ENCODE results near the gene FAM120A. TPM values are rescaled to one million over a fixed set of nuclear protein-coding genes. Genes with fewer than 3 reads are reported as not detected.

Gene FAM120A
- total RNA-seq, 4 donors from 2014 or later = 72.3 to 106 (median 76.1) TPM

DNA sequence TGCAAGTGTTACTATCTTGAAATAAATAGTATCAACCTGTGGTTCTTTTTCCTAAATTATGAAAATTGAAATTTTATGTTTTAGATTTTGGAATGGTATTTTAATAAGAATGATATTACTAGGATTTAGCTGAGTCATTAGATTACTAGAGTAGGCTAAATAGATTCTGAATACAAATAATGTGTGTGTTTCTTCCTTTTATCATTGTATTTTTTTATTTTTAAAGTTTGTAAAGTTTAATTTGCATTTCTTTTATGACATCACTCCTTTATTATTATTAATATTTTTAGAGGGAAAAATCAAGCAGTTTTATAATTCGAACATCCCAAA lies 9.9 kb downstream of the FAM120A start:
- H3K9me3 ChIP-seq = no peaks in the 10 kb centered on the region
- no peak overlapping the region for H3K4me3 ChIP-seq
- no peaks in the 10 kb centered on the region for H3K27me3 ChIP-seq
- H3K4me1 ChIP-seq = peaks cover 0 to 90% (median 35%) of the 10 kb centered on the region in 4 donors
- H3K27ac ChIP-seq = no peak overlapping the region
- H3K36me3 ChIP-seq = no peaks in the 10 kb centered on the region
- TF ChIP-seq POLR2A (IDR thresholded peaks at IDR 0.05) (no peak), EP300 (IDR thresholded peaks at IDR 0.05) (no peak)
- TF ChIP-seq, protein P1, sequence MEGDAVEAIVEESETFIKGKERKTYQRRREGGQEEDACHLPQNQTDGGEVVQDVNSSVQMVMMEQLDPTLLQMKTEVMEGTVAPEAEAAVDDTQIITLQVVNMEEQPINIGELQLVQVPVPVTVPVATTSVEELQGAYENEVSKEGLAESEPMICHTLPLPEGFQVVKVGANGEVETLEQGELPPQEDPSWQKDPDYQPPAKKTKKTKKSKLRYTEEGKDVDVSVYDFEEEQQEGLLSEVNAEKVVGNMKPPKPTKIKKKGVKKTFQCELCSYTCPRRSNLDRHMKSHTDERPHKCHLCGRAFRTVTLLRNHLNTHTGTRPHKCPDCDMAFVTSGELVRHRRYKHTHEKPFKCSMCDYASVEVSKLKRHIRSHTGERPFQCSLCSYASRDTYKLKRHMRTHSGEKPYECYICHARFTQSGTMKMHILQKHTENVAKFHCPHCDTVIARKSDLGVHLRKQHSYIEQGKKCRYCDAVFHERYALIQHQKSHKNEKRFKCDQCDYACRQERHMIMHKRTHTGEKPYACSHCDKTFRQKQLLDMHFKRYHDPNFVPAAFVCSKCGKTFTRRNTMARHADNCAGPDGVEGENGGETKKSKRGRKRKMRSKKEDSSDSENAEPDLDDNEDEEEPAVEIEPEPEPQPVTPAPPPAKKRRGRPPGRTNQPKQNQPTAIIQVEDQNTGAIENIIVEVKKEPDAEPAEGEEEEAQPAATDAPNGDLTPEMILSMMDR (IDR thresholded peaks at IDR 0.05) = no peak
- DNase-seq (ENCODE audit: low spot score in 2 of 2) = no peak
- WGBS, 2 donors = 95 to 100% methylated on average over 1 of the region's 1 CpG

DNA sequence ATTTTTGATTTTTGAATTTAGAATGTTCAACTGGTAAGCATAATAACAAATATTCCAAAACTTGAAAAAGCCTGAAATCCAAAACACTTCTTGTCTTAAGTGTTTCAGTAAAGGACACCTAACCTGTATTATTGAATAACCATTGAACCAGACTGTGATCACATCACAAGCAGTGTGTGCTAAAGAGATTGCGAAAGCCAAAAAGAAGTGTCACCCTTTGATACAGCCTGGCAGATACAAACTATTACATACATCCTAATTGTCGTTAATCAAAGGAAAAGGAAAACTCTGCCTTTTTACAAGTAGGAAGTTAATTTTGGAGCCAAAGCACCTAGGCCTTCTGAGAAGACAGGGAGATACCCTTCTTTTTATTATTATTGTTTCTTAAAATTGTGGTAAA lies 10.3 kb downstream of the FAM120A start:
- H3K36me3 ChIP-seq = no peaks in the 10 kb centered on the region
- H3K27me3 ChIP-seq = no peaks in the 10 kb centered on the region
- H3K4me3 ChIP-seq = no peak overlapping the region
- 77 to 88% methylated on average over 2 of the region's 2 CpGs for WGBS, 2 donors
- no peak for DNase-seq (ENCODE audit: low spot score in 2 of 2)
- TF ChIP-seq, protein P1 (IDR thresholded peaks at IDR 0.05) = no peak
- no peak for TF ChIP-seq POLR2A (IDR thresholded peaks at IDR 0.05)
- no peak for TF ChIP-seq EP300 (IDR thresholded peaks at IDR 0.05)
- H3K4me1 ChIP-seq = peaks cover 0 to 90% (median 37%) of the 10 kb centered on the region in 4 donors
- H3K27ac ChIP-seq = no peak overlapping the region
- no peaks in the 10 kb centered on the region for H3K9me3 ChIP-seq

DNA sequence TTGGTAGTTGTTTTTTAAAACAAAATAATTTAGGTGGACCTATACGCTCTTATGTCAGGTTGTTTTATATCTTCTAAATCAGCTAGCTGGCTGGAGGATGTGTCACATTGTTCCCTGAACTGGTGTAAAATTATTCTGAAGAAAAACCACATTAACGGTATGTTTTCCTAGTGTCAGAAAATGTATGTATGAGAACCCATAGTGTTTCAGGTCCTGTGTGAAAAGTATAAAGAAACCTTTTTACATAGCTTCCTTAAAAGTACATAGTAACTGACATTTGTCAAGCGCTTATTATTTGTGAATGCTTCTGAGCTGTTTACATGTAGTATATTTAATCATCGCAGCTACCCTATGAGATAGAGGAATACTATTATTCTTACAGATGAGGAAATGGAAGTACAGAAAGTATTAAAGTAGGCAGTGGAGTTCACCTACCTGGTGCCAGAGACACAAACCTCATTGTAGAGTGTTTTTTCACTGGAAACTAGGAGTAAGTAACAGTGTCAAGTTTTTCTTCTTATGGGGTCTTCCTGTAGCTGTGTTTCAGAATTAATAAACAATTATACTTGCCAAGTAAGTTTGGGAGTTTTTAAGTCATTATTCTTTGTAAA lies 12.3 kb downstream of the FAM120A start:
- DNase-seq (ENCODE audit: low spot score in 2 of 2) = no peak
- Histone ChIP-seq H3K36me3 (no peaks in the 10 kb centered on the region), H3K27me3 (no peaks in the 10 kb centered on the region), H3K9me3 (no peaks in the 10 kb centered on the region), H3K4me1 (peaks cover 0 to 95% (median 48%) of the 10 kb centered on the region in 4 donors), H3K4me3 (no peak overlapping the region), H3K27ac (no peak overlapping the region)
- 88 to 90% methylated on average over 4 of the region's 4 CpGs for WGBS, 2 donors
- TF ChIP-seq EP300 (IDR thresholded peaks at IDR 0.05) = no peak
- TF ChIP-seq POLR2A (IDR thresholded peaks at IDR 0.05) = no peak
- TF ChIP-seq, protein P1 (IDR thresholded peaks at IDR 0.05) = no peak

DNA sequence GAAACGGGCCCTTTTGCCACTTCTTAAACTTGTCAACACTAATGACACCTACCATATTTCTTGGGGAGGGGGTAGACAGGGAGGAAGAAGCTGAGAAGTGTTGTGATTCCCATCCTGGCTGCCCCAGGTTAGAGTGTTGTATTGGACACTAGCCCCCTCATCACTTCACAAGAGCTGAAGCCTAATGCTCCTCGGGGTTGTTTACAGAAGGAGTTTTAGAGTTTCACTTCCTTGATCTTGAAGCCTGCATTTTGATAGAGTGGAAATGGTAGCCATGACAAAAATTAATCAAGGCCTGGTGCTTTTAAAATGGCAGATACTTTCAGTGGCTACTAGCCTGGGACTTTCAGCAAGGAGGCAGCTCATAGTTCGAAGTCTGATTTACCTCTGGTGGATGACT lies 12.9 kb downstream of the FAM120A start:
- Histone ChIP-seq H3K27me3 (no peaks in the 10 kb centered on the region), H3K4me1 (peaks cover 0 to 95% (median 47%) of the 10 kb centered on the region in 4 donors), H3K9me3 (no peaks in the 10 kb centered on the region), H3K27ac (peak overlapping the region in 1 of 4 donors; percentile 11), H3K36me3 (no peaks in the 10 kb centered on the region), H3K4me3 (no peak overlapping the region)
- WGBS, 2 donors = 68 to 77% methylated on average over 3 of the region's 3 CpGs
- no peak for DNase-seq (ENCODE audit: low spot score in 2 of 2)
- TF ChIP-seq EP300 (IDR thresholded peaks at IDR 0.05) (no peak), POLR2A (IDR thresholded peaks at IDR 0.05) (no peak)
- TF ChIP-seq, protein P1 (IDR thresholded peaks at IDR 0.05) = no peak

DNA sequence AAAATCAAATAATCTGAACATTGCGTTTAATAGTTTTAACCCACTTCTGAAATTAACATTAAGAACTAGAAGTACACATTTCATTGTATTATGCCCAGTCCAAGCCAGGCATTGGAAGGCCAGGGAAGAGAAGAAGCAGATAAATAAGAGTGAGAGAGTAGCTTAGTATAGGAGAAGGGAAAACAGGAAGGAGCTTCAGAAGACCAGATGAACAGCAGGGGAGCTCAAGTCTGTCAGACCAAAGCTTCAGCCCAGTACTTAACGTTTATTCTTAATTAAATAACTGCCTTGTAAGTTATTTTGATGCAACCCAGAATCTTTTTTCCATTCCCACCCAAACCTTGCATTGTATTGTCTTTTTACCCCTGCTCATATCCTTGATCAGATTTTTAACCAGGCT lies 13.4 kb downstream of the FAM120A start:
- H3K9me3 ChIP-seq = no peaks in the 10 kb centered on the region
- H3K4me3 ChIP-seq = no peak overlapping the region
- H3K4me1 ChIP-seq = peaks cover 0 to 95% (median 51%) of the 10 kb centered on the region in 4 donors
- 60 to 63% methylated on average over 2 of the region's 2 CpGs for WGBS, 2 donors
- no peak for TF ChIP-seq EP300 (IDR thresholded peaks at IDR 0.05)
- no peaks in the 10 kb centered on the region for H3K36me3 ChIP-seq
- DNase-seq (ENCODE audit: low spot score in 2 of 2) = no peak
- no peaks in the 10 kb centered on the region for H3K27me3 ChIP-seq
- H3K27ac ChIP-seq = no peak overlapping the region
